ENCODE data around the gene WDR53.
"Not testable (repeated sequence)": the region's sequence is repeated elsewhere in the genome, so short reads cannot be mapped to it uniquely, and the experiment has no call there.

Gene WDR53

GRCh38 chr3:196568246-196569002, at the start of gene WDR53, which contains the start of gene FBXO45:
TSS of gene WDR53 (minus strand) at chr3:196568554. CDS start at chr3:196561475, 7,079 bp downstream.
TSS of gene FBXO45 (plus strand) at chr3:196568660. CDS start at chr3:196568985, 325 bp downstream.
- peak; percentile 69 to 92 for DNase-seq

GRCh38 chr3:196617256-196617655, 48.9 kb upstream of the WDR53 start:
- DNase-seq = no peak

- DNase-seq = not testable (repeated sequence)
Observed at GRCh38 chr3:196615234-196615633, 46.9 kb upstream of the WDR53 start.

GRCh38 chr3:196611761-196612483, 43.6 kb upstream of the WDR53 start:
- no peak for DNase-seq

- DNase-seq = no peak
Observed at GRCh38 chr3:196609805-196610515, 41.6 kb upstream of the WDR53 start.

DNA sequence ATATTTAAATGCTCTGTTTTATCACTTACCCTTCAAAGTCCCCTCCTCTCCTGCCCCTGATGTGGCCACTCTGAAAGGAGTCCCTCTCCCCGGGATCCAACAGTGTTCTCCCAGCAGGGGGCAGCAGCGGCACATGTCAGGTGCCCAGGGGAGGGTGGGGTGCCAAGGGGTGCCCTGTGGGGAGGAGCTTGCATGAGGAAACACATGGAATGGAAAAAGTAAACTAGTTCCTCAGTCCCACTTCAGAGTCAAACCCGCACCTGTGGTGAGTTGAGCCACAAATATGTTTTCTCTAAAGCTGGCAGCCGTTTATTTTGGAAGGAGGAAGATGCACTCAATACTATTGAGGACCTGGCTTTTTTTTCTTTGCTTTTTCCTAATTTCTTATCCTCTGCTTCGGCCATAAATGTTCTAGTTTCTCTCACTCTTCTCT, 41.0 kb upstream of the WDR53 start:
- peak; percentile 17 to 62 for DNase-seq

DNA sequence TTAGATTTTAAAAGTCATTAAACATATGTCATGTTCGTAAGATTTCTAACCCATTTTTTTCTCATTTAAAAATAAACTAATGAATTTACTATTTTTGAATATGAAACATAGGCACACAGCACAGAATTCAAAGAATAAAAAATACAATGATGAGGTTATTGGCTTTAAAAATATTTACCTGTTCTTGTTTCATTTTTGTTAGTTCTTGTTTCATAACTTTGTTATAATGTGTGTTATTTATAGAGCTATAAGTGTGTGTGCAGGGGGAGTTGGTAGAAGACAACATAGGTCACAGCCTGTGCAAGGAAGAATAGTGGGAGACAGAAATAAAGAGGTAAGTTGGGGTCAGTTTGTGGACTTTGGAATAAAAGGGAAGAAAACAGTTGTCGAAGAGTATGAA, 40.3 kb upstream of the WDR53 start:
- no peak for DNase-seq

GRCh38 chr3:196604548-196604947, 36.2 kb upstream of the WDR53 start:
- no peak for DNase-seq

- no peak for DNase-seq
Observed at GRCh38 chr3:196603683-196604082, 35.3 kb upstream of the WDR53 start.

GRCh38 chr3:196602673-196603072, 34.3 kb upstream of the WDR53 start:
- no peak for DNase-seq

- DNase-seq = no peak
Observed at GRCh38 chr3:196600359-196600758, 32.0 kb upstream of the WDR53 start.

DNA sequence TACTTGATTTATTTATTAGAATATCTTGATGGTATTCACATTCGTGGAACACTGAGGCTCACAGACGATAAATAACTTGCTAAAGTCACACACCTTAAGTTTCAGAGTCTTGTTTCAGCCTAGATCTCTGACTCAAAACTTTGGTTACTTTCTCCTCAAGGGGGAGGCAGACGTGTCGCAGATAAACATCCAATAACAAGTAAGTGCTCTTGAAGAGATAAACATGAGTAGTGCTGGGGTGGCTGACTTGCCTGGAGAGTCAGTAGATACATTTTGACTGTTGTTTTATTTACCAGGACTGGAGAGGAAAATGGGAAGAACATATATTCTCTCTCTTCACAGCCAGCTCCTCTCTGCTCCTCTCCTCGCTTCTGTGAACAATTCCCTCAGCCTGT, 31.4 kb upstream of the WDR53 start:
- DNase-seq = no peak

- not testable (repeated sequence) for DNase-seq
Observed at GRCh38 chr3:196597971-196598733, 29.8 kb upstream of the WDR53 start.

DNA sequence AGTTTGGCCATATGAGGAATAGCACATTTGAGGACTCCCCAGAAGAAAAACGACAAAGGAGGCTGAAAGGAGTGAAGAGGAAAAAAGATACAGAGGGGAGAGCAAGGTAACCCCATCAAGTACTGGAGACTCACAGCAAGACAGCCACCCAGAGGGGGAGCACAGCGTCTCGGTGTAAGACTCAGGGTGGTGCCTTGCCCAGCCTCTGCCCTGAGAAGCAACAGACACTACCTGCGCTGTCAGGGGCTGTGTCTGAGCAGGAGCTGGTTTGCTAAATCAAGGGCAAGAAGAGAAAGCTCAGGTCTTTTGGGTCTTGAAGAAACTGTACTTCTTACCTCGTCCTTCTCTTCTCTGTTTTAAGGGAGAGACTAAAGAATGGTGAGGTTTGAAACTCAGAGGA, 28.0 kb upstream of the WDR53 start:
- DNase-seq = no peak

GRCh38 chr3:196590279-196590678, 21.9 kb upstream of the WDR53 start:
- no peak for DNase-seq

DNA sequence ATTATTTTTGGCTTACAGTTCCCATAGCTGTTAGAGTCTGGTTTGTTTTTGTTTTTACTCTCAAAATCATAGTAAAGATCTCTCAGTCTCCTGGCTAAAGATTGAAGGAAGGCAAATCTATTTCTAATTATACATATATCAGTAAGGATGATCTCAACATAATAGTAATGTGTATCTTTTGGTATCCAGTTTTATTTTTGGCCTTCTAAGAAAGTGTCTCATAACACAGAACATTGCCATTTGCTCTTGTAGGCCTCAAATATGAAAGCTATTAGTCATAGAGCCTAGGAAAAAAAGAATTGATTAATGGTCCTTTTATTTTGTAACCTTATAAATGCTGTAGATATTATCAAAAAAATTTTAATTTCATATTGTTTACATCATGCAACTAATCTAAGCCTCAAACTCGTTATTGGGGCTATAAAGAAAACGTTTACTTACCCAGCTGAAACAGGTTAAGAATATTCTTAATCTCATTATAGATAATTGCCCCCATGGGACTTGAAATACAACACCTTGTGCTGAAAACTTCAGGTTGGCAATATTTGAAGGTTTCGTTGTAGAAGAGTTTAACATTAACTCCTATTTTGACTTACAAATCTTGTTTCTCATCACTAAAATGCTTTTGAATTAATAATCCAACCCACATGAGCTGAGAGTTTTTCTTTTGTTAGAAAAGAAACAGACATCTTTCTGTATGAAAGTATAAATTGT, 16.8 kb upstream of the WDR53 start:
- DNase-seq = no peak

GRCh38 chr3:196572389-196572788, 4.0 kb upstream of the WDR53 start:
- no peak for DNase-seq

DNA sequence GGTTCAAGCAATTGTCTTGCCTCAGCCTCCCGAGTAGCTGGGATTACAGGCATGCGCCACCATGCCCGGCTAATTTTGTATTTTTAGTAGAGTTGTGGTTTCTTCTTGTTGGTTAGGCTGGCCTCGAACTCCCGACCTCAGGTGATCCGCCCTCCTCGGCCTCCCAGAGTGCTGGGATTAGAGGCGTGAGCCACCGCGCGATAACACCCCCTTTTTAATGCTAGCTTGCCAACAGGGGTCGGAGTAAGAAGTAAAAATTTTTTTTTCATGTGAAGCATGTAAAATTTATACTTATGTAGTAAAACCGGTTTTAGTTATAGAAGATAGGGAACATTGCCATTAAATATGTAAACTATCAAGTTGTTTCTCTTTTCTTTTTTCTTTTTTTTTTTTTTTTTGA, 2.0 kb upstream of the WDR53 start:
- DNase-seq = not testable (repeated sequence)

DNA sequence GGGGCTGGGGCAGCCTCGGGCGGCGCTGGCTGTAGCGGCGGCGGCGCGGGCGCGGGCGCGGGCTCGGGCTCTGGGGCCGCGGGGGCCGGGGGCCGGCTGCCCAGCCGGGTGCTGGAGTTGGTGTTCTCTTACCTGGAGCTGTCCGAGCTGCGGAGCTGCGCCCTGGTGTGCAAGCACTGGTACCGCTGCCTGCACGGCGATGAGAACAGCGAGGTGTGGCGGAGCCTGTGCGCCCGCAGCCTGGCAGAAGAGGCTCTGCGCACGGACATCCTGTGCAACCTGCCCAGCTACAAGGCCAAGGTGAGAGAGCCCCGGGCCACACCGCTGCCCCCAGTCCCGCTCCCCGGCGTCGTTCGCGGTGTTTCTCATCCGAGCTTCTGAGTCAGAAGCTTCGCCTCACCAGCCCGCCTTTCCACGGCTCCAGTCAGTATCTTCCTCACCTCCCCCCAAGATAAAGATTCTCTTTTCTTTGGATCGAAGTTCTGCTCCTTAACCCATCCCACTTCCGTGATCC, 706 bp upstream of the WDR53 start:
- DNase-seq = no peak

GRCh38 chr3:196563721-196564225, 4.6 kb downstream of the WDR53 start:
- DNase-seq = no peak

- no peak for DNase-seq
Observed at GRCh38 chr3:196559826-196560225, 8.5 kb downstream of the WDR53 start.

DNA sequence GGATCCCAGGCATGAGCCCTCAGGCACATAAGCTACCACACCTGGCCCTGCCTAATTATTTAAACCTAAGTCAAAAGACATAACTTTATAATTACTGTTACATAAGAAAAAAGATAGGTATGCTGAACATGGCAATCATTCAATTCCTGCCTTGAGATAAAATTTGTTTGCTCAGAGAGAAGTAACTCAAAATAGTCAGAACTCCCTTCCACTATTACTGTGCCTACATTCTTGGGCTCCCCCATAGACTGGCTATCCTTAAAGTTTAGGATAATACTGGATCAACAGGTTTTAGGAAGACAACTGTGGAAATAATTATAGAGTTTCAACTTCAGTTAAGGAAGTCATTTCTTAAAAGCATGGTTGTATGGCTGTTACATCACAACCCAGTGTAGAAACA, 9.9 kb downstream of the WDR53 start:
- no peak for DNase-seq
